Left cardiac atrium (tissue), 4 donors: ENCODE data around the gene DEDD2. TPM values are rescaled to one million over a fixed set of nuclear protein-coding genes. Genes with fewer than 3 reads are reported as not detected.

Source experiments
- ATAC-seq, 2 donors: fragments of 200-7000 bp; cut with Tn5 transposase; one replicate each; pipeline ENCODE4 v1.9.1; 2020; ENCODE audit warnings: mild to moderate bottlenecking in 2 of 2, moderate library complexity in 2 of 2
- DNase-seq: peaks from one replicate; pipeline ENCODE4 v3.0.0-alpha.2; 2020
- intact Hi-C, 2 donors: fragments of 100-400 bp; cut with DNase I; formaldehyde crosslinking; loops; one replicate each; pipeline versions ENCODE4 v1.14.1 to v1.15.1; 2022 to 2023
- total RNA-seq, 2 donors: library from RNA; stranded (reverse); fragmentation: NEBNext Ultra II Directional; extraction: Animal tissue kit (Norgen Biotek cat#: 25700); gene quantifications; one replicate each; pipeline ENCODE4 v1.2.1, GENCODE V29; 2021
- donor health status: DM: no; HTN: yes; CAD: no.
- donor health status: DM: no; HTN: yes; CAD: no; lungs with severe emphysema.
- donor health status: DM: yes; HTN: yes; CAD: no.
- donor health status: Dilated cardiomyopathy.

DEDD2 gene
- total RNA-seq, 2 donors from 2014 or later: 10.7 to 17.6 TPM

GRCh38 chr19:42184401-42184861, 33.0 kb downstream of the DEDD2 start:
- ATAC-seq (peak; percentile 77 to 90), DNase-seq (peak; percentile 78)
- intact Hi-C loops: loop anchor here (5.0 kb wide), 3 partner anchors 47 to 77 kb away; partner anchors contain the start of gene POU2F2 (in 1 of the 2)

DNA sequence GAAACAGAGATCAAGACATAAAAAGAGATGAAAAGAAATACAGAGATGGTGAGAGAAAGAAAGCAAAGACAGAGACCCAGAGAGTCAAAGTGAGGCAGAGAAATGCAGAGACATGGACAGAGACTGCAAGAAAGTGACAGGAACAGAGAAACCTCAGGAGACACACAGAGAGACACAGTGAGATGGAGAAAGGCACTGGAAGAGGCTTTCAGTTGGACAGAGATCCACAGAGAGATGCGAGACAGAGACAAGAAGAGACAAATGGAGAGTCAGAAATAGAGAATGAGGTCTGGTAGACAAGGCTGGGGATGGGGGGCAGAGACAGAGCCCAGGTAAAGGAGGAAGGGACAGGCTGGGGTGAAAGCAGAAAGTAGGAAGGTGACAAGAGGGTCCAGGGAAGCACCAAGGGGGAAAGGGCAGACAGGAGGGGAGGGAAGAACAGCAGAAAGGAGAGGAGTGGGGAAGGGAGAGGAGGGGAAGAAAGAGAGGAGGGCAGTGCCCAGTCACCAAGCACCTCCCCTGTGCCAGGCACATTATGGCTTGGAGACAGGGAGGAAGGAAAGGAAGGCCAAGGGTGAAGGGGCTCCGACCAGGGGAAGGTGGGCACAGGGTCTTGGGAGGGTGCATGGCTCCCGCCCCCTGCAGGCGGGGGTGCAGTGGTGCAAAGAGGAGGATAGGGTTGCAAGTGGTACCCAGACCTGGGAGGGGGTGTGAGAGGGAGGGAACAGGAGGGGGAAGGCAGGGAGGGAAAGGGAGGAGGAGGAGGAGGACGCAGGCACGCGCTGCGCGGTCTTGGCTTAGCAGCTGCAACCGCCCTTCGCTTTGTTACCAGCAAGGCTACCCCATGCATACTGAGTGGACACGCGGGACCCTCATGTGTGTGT, 38.4 kb downstream of the DEDD2 start:
- intact Hi-C loops: no loop called here
- ATAC-seq (no peak), DNase-seq (no peak)

DNA sequence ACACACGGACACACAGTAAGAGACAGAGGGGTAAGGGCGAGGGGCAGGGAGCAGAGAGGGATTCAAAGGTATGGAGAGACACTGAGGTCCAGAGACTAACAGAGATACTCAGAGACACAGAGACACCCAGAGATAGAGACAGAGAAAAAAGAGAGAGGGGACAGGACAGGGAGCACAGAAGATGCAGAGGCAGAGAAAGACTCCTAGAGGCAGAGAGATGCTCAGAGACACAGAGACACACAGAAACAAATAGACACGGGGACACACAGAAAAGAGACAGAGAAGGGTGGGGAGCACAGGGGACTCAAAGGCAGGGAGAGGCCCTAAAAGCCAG, 39.8 kb downstream of the DEDD2 start:
- intact Hi-C loops: no loop called here
- ATAC-seq (no peak), DNase-seq (no peak)

GRCh38 chr19:42176990-42177685, 40.3 kb downstream of the DEDD2 start:
- intact Hi-C loops: no loop called here
- peak; percentile 74 for DNase-seq
- ATAC-seq: peak; percentile 96

DNA sequence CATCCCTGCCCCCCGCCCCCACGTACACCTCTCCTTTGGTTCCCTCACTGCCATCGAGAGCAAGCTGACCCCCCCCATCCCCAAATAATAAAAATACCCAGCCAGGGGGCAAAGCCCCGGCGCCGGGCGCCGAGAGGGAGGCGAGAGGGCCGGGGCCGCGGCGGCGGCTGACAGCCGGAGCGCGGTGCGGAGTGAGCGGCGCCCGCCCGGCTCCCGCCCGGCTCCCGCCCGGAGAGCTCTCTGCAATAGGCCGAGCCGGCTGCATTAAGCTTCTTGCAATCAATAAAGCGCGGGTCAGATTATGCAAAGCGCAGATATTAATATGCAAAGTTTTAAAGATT, 40.9 kb downstream of the DEDD2 start:
- ATAC-seq (peak; percentile 64 to 78), DNase-seq (no peak)
- intact Hi-C loops: no loop called here

DNA sequence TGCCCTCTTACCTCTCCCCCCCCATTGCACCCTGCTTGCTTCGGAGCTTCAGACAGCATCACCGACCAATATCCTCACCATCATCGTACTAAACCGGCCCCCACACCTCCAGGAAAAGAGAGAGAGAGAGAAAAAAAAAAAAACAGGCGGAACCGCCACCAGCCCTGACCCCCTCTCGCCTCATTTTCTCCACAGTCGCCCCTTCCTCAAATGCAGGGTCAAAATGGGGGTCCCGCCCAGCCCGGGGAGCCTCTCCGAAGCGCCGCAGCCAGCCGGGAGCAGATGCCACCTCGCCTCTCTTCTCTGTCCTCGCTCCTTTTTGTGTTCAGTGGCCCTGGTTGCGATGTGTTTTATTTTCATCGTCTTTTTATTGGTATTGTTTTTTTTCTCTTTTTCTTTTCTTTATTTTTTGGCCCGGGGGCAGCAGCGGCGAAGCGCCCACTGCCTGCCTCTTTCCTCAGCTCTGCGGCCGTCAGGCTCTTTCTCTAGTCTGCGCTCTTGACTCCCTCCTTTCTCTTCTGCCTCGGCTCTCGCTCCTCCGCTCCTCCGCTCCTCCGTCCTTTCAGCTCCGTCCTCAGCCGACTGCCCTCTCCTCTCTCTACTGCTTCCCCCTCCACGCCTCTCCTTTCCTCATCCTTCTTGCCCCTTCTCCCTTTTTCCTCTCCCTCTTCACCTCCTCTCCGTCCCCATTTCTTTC, 41.4 kb downstream of the DEDD2 start:
- DNase-seq (no peak), ATAC-seq (peak; percentile 39 to 62)
- intact Hi-C loops: no loop called here

DNA sequence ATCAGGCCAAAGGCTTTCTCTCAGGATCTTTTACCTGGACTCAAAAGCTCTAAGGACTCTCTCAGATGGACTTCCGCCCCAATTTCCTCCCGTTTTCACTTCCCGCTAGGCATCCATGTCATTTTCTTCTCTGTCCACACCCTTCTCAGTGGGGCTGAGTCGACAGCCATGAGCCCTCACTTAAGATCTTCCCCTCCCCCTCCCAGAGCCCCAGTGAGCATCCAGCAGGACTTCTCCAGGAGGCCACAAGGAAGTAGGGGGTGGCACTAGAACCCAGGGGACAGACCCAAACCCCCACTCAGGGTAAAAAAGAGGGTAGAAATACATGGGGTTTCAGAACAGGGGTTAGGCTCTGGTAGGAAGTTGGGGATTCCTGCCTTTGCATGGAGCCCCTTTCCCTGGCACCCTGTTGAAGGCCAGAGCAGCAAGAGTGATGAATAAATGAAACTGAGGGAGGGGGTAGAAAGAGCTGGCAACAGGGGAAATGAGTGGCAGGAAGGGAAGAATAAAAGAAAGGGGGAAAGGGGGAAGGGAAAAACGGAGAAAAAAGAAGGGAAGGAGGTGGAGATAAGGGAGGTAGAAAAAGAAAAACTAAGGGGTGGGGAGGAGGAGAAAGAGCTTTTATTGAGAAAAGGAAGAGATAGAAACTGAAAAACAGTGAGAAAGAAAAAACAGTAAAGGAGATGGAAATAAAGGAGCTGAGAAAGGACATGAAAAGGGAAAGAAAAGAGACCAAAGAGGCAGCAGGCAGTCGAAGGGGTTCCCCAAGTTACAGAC, 42.3 kb downstream of the DEDD2 start:
- intact Hi-C loops: no loop called here
- DNase-seq (no peak), ATAC-seq (no peak)

DNA sequence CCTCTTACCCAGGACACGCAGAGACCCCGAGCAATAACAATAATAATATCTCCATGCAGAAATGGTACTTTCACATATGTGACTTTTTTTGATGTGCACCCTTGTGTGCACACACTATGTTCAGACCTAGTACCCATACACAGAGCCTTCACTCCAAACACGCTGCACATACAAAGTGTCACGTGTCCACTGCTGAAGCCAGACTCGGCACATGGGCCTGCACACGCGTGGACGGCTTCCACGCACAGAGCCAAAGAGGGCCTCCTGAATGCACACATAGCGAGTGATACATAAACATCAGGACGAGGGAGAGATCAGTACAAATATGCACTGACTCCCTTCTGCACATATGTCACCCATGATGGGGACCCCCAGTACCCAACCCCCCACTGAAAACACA, 43.3 kb downstream of the DEDD2 start:
- intact Hi-C loops: no loop called here
- DNase-seq: no peak
- no peak for ATAC-seq

- intact Hi-C loops: no loop called here
- DNase-seq (no peak), ATAC-seq (no peak)
Measured at GRCh38 chr19:42173695-42174094, 43.8 kb downstream of the DEDD2 start.

GRCh38 chr19:42172261-42172660, 45.2 kb downstream of the DEDD2 start:
- DNase-seq: no peak
- intact Hi-C loops: no loop called here
- no peak for ATAC-seq

DNA sequence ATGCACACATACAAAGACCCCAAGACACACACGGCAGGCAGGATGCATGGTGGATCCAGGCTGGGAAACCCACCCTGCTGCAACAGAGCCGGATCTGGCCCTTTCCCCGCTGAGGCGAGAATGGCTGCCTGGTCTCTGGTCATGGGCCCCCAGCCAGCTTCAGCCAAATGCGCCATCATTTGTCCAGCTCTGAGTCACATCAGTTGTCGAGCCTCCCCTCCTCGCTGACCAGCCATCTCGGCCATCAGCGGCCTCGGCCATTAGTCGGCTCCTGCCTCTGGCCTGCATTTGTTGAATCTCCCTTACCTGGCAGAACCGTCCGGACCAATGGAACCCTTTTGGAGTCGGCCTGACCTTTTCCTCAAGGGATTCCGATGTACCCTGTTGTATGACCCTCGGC, 46.8 kb downstream of the DEDD2 start:
- intact Hi-C loops: no loop called here
- ATAC-seq: no peak
- DNase-seq: no peak

GRCh38 chr19:42169486-42170413, 47.7 kb downstream of the DEDD2 start:
- DNase-seq: no peak
- ATAC-seq: no peak
- intact Hi-C loops: no loop called here

GRCh38 chr19:42168206-42168605, 49.3 kb downstream of the DEDD2 start:
- intact Hi-C loops: no loop called here
- DNase-seq: no peak
- no peak for ATAC-seq

GRCh38 chr19:42166316-42166715, 51.2 kb downstream of the DEDD2 start:
- ATAC-seq (no peak), DNase-seq (no peak)
- intact Hi-C loops: no loop called here

- DNase-seq (no peak), ATAC-seq (no peak)
- intact Hi-C loops: no loop called here
Measured at GRCh38 chr19:42165146-42165545, 52.3 kb downstream of the DEDD2 start.

DNA sequence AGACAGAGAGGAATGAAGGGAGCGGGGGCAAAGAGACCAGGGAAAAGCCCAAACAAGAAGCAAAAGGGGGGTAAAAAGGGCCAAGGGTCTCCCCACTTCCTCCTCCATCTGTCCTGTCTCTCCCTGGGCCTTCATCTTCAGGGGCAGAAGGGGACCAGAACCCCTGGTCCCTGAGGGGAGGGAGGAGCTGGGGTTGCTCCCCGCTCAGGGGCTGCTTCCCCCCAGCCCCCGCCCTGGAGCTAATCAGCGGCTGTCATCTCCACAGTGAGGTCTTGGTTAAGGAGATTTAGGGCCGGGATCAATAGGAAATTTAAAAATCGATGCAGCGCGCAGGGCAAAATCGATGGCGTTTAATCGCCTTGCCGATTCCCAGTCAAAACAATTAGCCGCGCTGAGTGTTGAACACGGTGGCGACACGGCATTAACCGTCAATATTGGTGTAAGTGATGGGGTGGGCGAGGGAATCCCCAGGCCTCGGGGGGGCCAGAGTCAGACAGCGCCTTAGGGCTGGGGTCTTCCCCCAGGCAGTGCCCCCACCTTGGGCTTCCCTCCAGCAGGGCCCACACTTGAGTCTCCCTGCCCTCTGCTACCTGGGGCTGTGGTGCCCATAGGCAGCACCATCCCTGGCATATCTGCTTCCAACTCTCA, 55.7 kb downstream of the DEDD2 start:
- DNase-seq (no peak), ATAC-seq (no peak)
- intact Hi-C loops: no loop called here

DNA sequence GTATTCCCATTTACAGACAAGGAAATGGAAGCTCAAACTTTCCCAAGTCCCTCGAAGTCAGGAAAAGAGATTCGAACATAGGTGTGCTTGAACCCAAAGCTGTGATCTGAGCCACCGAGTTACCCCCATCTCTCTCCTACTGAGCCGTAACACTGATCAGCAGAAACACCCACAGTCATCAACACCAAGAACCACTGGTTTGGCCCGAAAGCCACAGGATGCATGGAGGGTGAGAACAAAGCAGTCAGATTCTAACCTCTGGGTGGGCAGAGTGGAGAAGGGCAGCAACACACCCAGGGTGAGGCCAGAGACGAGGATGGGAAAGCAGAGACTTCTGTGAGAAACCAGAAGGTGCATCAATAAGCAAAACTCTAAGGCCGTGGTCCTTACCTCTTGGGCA, 57.5 kb downstream of the DEDD2 start:
- ATAC-seq: no peak
- intact Hi-C loops: no loop called here
- no peak for DNase-seq

- intact Hi-C loops: no loop called here
- DNase-seq (no peak), ATAC-seq (peak in 1 of 2 donors; percentile 12)
Measured at GRCh38 chr19:42158926-42159325, 58.6 kb downstream of the DEDD2 start.
